H9 (cell line): ENCODE measurements around the gene UQCRC1. TPM values are rescaled to one million over a fixed set of nuclear protein-coding genes. Genes with fewer than 3 reads are reported as not detected.

Experiments
- DNase-seq: peaks from one replicate; pipeline ENCODE4 v3.0.0-alpha.2; 2017
- H2AFZ ChIP-seq: one replicate; pipeline ENCODE4 v1.6.1; 2013; ENCODE audit warnings: mild to moderate bottlenecking, low read length, control low read depth, moderate library complexity
- H2AK5ac ChIP-seq: 2 replicates; pipeline ENCODE4 v1.6.1; 2013; ENCODE audit warnings: low read length, control low read depth, mixed read lengths; ENCODE audit not compliant: insufficient read length
- H2BK120ac ChIP-seq: one replicate; pipeline ENCODE4 v1.6.1; 2013; ENCODE audit warnings: low read depth, mild to moderate bottlenecking, low read length, control low read depth, inconsistent platforms; ENCODE audit not compliant: poor library complexity, severe bottlenecking
- H2BK12ac ChIP-seq: 2 replicates; pipeline ENCODE4 v1.6.1; 2013; ENCODE audit warnings: low read length, control low read depth, mixed read lengths, low read depth; ENCODE audit not compliant: insufficient read length
- H2BK15ac ChIP-seq: 2 replicates; pipeline ENCODE4 v1.6.1; 2013; ENCODE audit warnings: low read depth, low read length, control low read depth
- H2BK20ac ChIP-seq: one replicate; pipeline ENCODE4 v1.6.1; 2013; ENCODE audit warnings: low read depth, mild to moderate bottlenecking, low read length, control low read depth, inconsistent platforms; ENCODE audit not compliant: poor library complexity, severe bottlenecking
- H2BK5ac ChIP-seq: 2 replicates; pipeline ENCODE4 v1.6.1; 2013; ENCODE audit warnings: low read length, control low read depth, mixed read lengths; ENCODE audit not compliant: insufficient read length
- H3K14ac ChIP-seq: 2 replicates; pipeline ENCODE4 v1.6.1; 2013; ENCODE audit warnings: low read length, control low read depth; ENCODE audit not compliant: insufficient read depth
- H3K18ac ChIP-seq: 2 replicates; pipeline ENCODE4 v1.6.1; 2013; ENCODE audit warnings: low read depth, mild to moderate bottlenecking, mixed read lengths, low read length, control low read depth; ENCODE audit not compliant: insufficient read length
- H3K23ac ChIP-seq: 2 replicates; pipeline ENCODE4 v1.6.1; 2013; ENCODE audit warnings: low read length, control low read depth, mixed read lengths, low read depth; ENCODE audit not compliant: insufficient read length
- H3K23me2 ChIP-seq: 2 replicates; pipeline ENCODE4 v1.6.1; 2013; ENCODE audit warnings: low read depth, mild to moderate bottlenecking, mixed read lengths, low read length, control low read depth; ENCODE audit not compliant: insufficient read length, poor library complexity, severe bottlenecking
- H3K27ac ChIP-seq: 2 replicates; pipeline ENCODE4 v1.5.1; 2013; ENCODE audit warnings: low read length, control low read depth, mixed read lengths, low read depth; ENCODE audit not compliant: insufficient read length
- H3K27me3 ChIP-seq: 2 replicates; pipeline ENCODE4 v1.6.1; 2013; ENCODE audit warnings: low read length, control low read depth, inconsistent platforms; ENCODE audit not compliant: insufficient read depth
- H3K4ac ChIP-seq: 2 replicates; pipeline ENCODE4 v1.6.1; 2013; ENCODE audit warnings: low read depth, mild to moderate bottlenecking, control low read depth, inconsistent platforms, low read length, moderate library complexity
- H3K4me1 ChIP-seq: 2 replicates; pipeline ENCODE4 v1.6.1; 2013; ENCODE audit warnings: low read length, control low read depth, inconsistent platforms; ENCODE audit not compliant: insufficient read depth
- H3K4me2 ChIP-seq: 2 replicates; pipeline ENCODE4 v1.6.1; 2013; ENCODE audit warnings: low read length, control low read depth, mixed read lengths; ENCODE audit not compliant: insufficient read length, insufficient read depth
- H3K56ac ChIP-seq: 2 replicates; pipeline ENCODE4 v1.6.1; 2013; ENCODE audit warnings: low read depth, mild to moderate bottlenecking, mixed read lengths, low read length, control low read depth; ENCODE audit not compliant: insufficient read length
- H3K79me1 ChIP-seq: 2 replicates; pipeline ENCODE4 v1.6.1; 2013; ENCODE audit warnings: low read depth, mild to moderate bottlenecking, moderate library complexity, low read length, control low read depth, inconsistent platforms; ENCODE audit not compliant: insufficient read depth, poor library complexity, severe bottlenecking
- H3K79me2 ChIP-seq: 2 replicates; pipeline ENCODE4 v1.6.1; 2013; ENCODE audit warnings: low read length, control low read depth, inconsistent platforms; ENCODE audit not compliant: insufficient read depth
- H3K9ac ChIP-seq: 2 replicates; pipeline ENCODE4 v1.6.1; 2013; ENCODE audit warnings: low read length, control low read depth, mixed read lengths; ENCODE audit not compliant: insufficient read length; ENCODE audit errors: extremely low read depth
- H3K9me3 ChIP-seq: one replicate; pipeline ENCODE4 v1.6.1; 2013; ENCODE audit warnings: low read depth, low read length, inconsistent platforms; ENCODE audit not compliant: control insufficient read depth
- H3T11ph ChIP-seq: one replicate; pipeline ENCODE4 v1.6.1; 2013; ENCODE audit warnings: mild to moderate bottlenecking, low read length, control low read depth, inconsistent platforms
- H4K20me1 ChIP-seq: one replicate; pipeline ENCODE4 v1.6.1; 2013; ENCODE audit not compliant: control insufficient read depth, insufficient read length, insufficient read depth
- H4K5ac ChIP-seq: 2 replicates; pipeline ENCODE4 v1.6.1; 2013; ENCODE audit warnings: low read depth, mild to moderate bottlenecking, mixed read lengths, low read length, control low read depth; ENCODE audit not compliant: insufficient read length
- H4K8ac ChIP-seq: replicated peaks from 2 replicates; pipeline ENCODE4 v1.6.1; 2013; ENCODE audit warnings: low read length, control low read depth, mixed read lengths, low read depth; ENCODE audit not compliant: insufficient read length
- H4K91ac ChIP-seq: 2 replicates; pipeline ENCODE4 v1.6.1; 2013; ENCODE audit warnings: low read depth, mild to moderate bottlenecking, moderate library complexity, mixed read lengths, low read length, control low read depth; ENCODE audit not compliant: insufficient read length
- H3K27ac Mint-ChIP-seq, 3 experiments: 2 replicates in 2 of 3; 3 replicates in 1 of 3; pipeline ENCODE4 v1.8.0; 2020 to 2021; ENCODE audit warnings: mixed read lengths in 3 of 3, mild to moderate bottlenecking in 1 of 3, moderate library complexity in 1 of 3
- H3K27me3 Mint-ChIP-seq: 2 replicates; pipeline ENCODE4 v1.8.0; 2021; ENCODE audit warnings: low read depth, mild to moderate bottlenecking, moderate library complexity, mixed read lengths
- H3K36me3 Mint-ChIP-seq, 3 experiments: 2 replicates in 2 of 3; 3 replicates in 1 of 3; pipeline ENCODE4 v1.8.0; 2020 to 2021; ENCODE audit warnings: low read depth in 3 of 3, mixed read lengths in 3 of 3; ENCODE audit not compliant: insufficient read depth in 1 of 3
- H3K4me1 Mint-ChIP-seq, 2 experiments: 2 replicates each; pipeline ENCODE4 v1.8.0; 2020; ENCODE audit warnings: mixed read lengths in 2 of 2
- H3K4me3 Mint-ChIP-seq, 2 experiments: 2 replicates in 1 of 2; 3 replicates in 1 of 2; pipeline ENCODE4 v1.8.0; 2020 to 2021; ENCODE audit warnings: mild to moderate bottlenecking in 2 of 2, mixed read lengths in 2 of 2, moderate library complexity in 1 of 2
- H3K9me3 Mint-ChIP-seq, 2 experiments: 2 replicates in 1 of 2; 3 replicates in 1 of 2; pipeline ENCODE4 v1.8.0; 2020; ENCODE audit warnings: mild to moderate bottlenecking in 2 of 2, mixed read lengths in 2 of 2, moderate library complexity in 1 of 2
- WGBS: extraction: QIAGEN DNeasy Blood & Tissue Kit; methylation state at CpG from one replicate; pipeline ENCODE4 v1.1.7; 2013; ENCODE audit warnings: missing lambda C conversion rate, low lambda C conversion rate, mixed read lengths; ENCODE audit not compliant: insufficient read length; ENCODE audit errors: extremely low coverage; 5-methylcytosine and 5-hydroxymethylcytosine counted together
- total RNA-seq: library from RNA; stranded (reverse); gene quantifications from 2 replicates; pipeline ENCODE4 v1.2.1, GENCODE V29; 2021
- TF ChIP-seq, protein P1 (sequence below): fragments of 200-600 bp; sonication (generic); conservative IDR thresholded peaks from 3 replicates; pipeline ENCODE4 v1.8.0; 2021; ENCODE audit warnings: antibody characterized with exemption, mild to moderate bottlenecking

UQCRC1 gene
- total RNA-seq, 1 experiment from 2014 or later, result 285 TPM

DNA sequence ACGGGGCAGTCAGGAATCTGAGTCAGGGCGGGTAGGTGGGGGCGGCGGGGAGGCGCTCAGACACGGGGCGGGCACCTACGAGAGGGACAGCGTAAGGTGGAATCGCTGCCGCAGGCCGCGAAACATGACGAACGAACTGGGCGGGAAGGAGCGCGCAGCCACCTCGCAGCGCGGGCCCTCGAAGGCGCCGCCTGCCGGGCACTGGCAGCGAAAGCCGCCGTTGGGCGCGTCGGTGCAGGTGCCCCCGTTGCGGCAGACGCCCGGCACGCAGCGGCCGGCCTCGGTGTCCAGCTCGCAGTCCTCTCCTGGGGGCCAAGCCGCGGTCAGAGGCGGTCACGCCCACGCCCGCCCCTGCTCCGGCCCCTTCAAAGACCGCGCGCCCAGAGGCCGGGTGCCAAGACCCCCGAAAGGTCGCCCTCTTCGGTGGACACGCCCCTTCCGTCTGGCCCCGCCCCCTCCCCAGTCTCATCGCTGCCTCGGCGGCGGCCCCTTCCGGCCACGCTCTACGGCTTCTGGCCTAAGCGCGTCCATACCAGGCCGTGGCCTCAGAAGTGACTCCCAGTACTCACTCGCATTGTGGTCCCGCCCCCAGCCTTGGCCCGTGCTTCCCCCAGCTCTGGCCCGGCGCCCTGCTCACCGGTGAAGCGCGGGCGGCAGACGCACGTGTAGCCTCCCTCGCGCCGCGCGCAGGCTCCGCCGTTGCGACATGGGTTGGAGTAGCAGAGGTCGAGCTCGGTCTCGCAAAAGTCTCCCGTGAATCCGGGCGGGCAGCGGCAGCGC is 46.8 kb upstream of the UQCRC1 start:
- Histone ChIP-seq H4K91ac (no peak overlapping the region), H3K14ac (no peak overlapping the region), H2BK120ac (no peak overlapping the region), H3K9me3 (no peaks in the 10 kb centered on the region), H4K20me1 (peaks cover 2% of the 10 kb centered on the region), H3K27me3 (no peaks in the 10 kb centered on the region), H2BK20ac (no peak overlapping the region), H3K23me2 (peaks cover 5% of the 10 kb centered on the region), H3K4me1 (no peaks in the 10 kb centered on the region; the same call in 1 of the 2 replicates), H3K23ac (no peak overlapping the region), H3K27ac (no peak overlapping the region), H3K4me2 (peak overlapping the region; percentile 50), H2BK12ac (no peak overlapping the region), H2BK5ac (no peak overlapping the region), H3T11ph (no peak overlapping the region), H3K4ac (no peak overlapping the region), H3K79me1 (no peaks in the 10 kb centered on the region), H3K56ac (no peak overlapping the region), H3K79me2 (no peaks in the 10 kb centered on the region), H4K5ac (no peak overlapping the region), H3K9ac (no peak overlapping the region), H4K8ac (no peak overlapping the region), H2AK5ac (no peak overlapping the region), H3K18ac (peak overlapping the region; percentile 6), H2BK15ac (no peak overlapping the region), H2AFZ (no peak overlapping the region)
- WGBS, result no CpG with 5 or more reads among the region's 94 CpGs
- TF ChIP-seq, protein P1, sequence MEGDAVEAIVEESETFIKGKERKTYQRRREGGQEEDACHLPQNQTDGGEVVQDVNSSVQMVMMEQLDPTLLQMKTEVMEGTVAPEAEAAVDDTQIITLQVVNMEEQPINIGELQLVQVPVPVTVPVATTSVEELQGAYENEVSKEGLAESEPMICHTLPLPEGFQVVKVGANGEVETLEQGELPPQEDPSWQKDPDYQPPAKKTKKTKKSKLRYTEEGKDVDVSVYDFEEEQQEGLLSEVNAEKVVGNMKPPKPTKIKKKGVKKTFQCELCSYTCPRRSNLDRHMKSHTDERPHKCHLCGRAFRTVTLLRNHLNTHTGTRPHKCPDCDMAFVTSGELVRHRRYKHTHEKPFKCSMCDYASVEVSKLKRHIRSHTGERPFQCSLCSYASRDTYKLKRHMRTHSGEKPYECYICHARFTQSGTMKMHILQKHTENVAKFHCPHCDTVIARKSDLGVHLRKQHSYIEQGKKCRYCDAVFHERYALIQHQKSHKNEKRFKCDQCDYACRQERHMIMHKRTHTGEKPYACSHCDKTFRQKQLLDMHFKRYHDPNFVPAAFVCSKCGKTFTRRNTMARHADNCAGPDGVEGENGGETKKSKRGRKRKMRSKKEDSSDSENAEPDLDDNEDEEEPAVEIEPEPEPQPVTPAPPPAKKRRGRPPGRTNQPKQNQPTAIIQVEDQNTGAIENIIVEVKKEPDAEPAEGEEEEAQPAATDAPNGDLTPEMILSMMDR, result peak; percentile 86
- H3K27ac Mint-ChIP-seq, result peak overlapping the region; percentile 35 to 73 (median 66); a peak in 3 of 7 replicates
- H3K4me3 Mint-ChIP-seq, result peak overlapping the region; percentile 67 to 78
- H3K4me1 Mint-ChIP-seq, result peaks cover 4 to 13% of the 10 kb centered on the region in 2 experiments
- peak; percentile 94 for DNase-seq
- peaks cover 39 to 62% (median 59%) of the 10 kb centered on the region in 3 experiments for H3K36me3 Mint-ChIP-seq
- H3K9me3 Mint-ChIP-seq, result peaks cover 0 to 3% of the 10 kb centered on the region in 2 experiments; a peak in 1 of 5 replicates
- H3K27me3 Mint-ChIP-seq, result peaks cover 6% of the 10 kb centered on the region; the same call in 1 of the 2 replicates
